SK-N-SH (cell line): ENCODE results near the gene PPEF2. TPM values are rescaled to one million over a fixed set of nuclear protein-coding genes. Genes with fewer than 3 reads are reported as not detected.

ENCODE experiments used
- CTCF ChIA-PET: fragments of 300-600, 350-600 bp; formaldehyde crosslinking; extraction: SDS; loops from one replicate; lab custom pipeline; 2021; lab: Yijun Ruan, JAX
- POLR2A ChIA-PET: fragments of 350-600 bp; sonication (Branson Sonifier 250); formaldehyde crosslinking; extraction: SDS; loops from one replicate; lab custom pipeline; 2020; ENCODE audit warnings: antibody characterized with exemption, inconsistent platforms; lab: Yijun Ruan, JAX
- DNase-seq: peaks from one replicate; pipeline ENCODE4 v3.0.0; 2012
- H2AFZ ChIP-seq: fragments of 200-600 bp; sonication (generic); 2 replicates; pipeline ENCODE4 v1.8.1; 2016; ENCODE audit warnings: antibody characterized with exemption, mild to moderate bottlenecking, low read depth
- H3F3A ChIP-seq: fragments of 200-600 bp; sonication (generic); replicated peaks from 2 replicates; pipeline ENCODE3; 2016; ENCODE audit warnings: antibody characterized with exemption, mild to moderate bottlenecking; ENCODE audit not compliant: insufficient read depth
- H3K27ac ChIP-seq, 2 experiments: fragments of 200-500 bp in 1 of 2; fragments of 200-600 bp in 1 of 2; sonication (Bioruptor generic) in 1 of 2; sonication (generic), shearing (Covaris generic) in 1 of 2; 2 replicates each; pipeline versions ENCODE4 v1.5.1 to v1.6.1; 2014 to 2016; ENCODE audit warnings: low read depth in 2 of 2, inconsistent platforms in 1 of 2, low read length in 1 of 2, mild to moderate bottlenecking in 1 of 2, mixed read lengths in 1 of 2
- H3K27me3 ChIP-seq: fragments of 200-600 bp; sonication (generic), shearing (Covaris generic); 2 replicates; pipeline ENCODE4 v1.6.1; 2016; ENCODE audit warnings: mixed run types; ENCODE audit not compliant: insufficient read depth
- H3K36me3 ChIP-seq, 2 experiments: fragments of 200-500 bp in 1 of 2; fragments of 200-600 bp in 1 of 2; sonication (Bioruptor generic) in 1 of 2; sonication (generic) in 1 of 2; replicated peaks in 1 of 2; 2 replicates each; pipeline versions ENCODE3 to v1.5.1; 2014 to 2016; ENCODE audit warnings: low read length in 1 of 2, mild to moderate bottlenecking in 1 of 2; ENCODE audit not compliant: insufficient read depth in 2 of 2, control insufficient read depth in 1 of 2
- H3K4me1 ChIP-seq, 2 experiments: fragments of 200-500 bp in 1 of 2; fragments of 200-600 bp in 1 of 2; sonication (Bioruptor generic) in 1 of 2; sonication (generic), shearing (Covaris generic) in 1 of 2; 2 replicates each; pipeline versions ENCODE4 v1.5.1 to v1.6.1; 2014 to 2016; ENCODE audit warnings: low read depth in 1 of 2, low read length in 1 of 2, mixed run types in 1 of 2; ENCODE audit not compliant: insufficient read depth in 2 of 2, control insufficient read depth in 1 of 2
- H3K4me2 ChIP-seq: fragments of 200-600 bp; sonication (generic), shearing (Covaris generic); 2 replicates; pipeline ENCODE4 v1.6.1; 2017; ENCODE audit warnings: mixed run types
- H3K4me3 ChIP-seq, 2 experiments: fragments of 200-500 bp in 1 of 2; fragments of 200-600 bp in 1 of 2; sonication (Bioruptor generic) in 1 of 2; sonication (generic), shearing (Covaris generic) in 1 of 2; 2 replicates each; pipeline versions ENCODE4 v1.5.1 to v1.8.1; 2014 to 2016; ENCODE audit warnings: low read depth in 2 of 2, inconsistent platforms in 1 of 2, low read length in 1 of 2, mild to moderate bottlenecking in 1 of 2, mixed read lengths in 1 of 2, moderate library complexity in 1 of 2
- H3K79me2 ChIP-seq: fragments of 200-600 bp; sonication (generic); 2 replicates; pipeline ENCODE4 v1.8.1; 2017; ENCODE audit warnings: mild to moderate bottlenecking; ENCODE audit not compliant: insufficient read depth
- H3K9ac ChIP-seq: fragments of 200-600 bp; sonication (generic); 2 replicates; pipeline ENCODE4 v1.6.1; 2017; ENCODE audit warnings: mixed run types
- H3K9me2 ChIP-seq: fragments of 200-600 bp; sonication (generic); 2 replicates; pipeline ENCODE4 v1.6.1; 2017; ENCODE audit warnings: mixed run types
- H3K9me3 ChIP-seq: fragments of 200-600 bp; sonication (generic); 2 replicates; pipeline ENCODE4 v1.6.1; 2017; ENCODE audit warnings: mixed run types, mild to moderate bottlenecking, moderate library complexity
- H4K20me1 ChIP-seq: fragments of 200-600 bp; sonication (generic); 2 replicates; pipeline ENCODE4 v1.6.1; 2017; ENCODE audit warnings: mild to moderate bottlenecking, mixed run types; ENCODE audit not compliant: insufficient read depth
- ELF1 ChIP-seq: IDR thresholded peaks from 2 replicates; pipeline ENCODE4 v1.4.0; 2012
- EP300 ChIP-seq, 2 experiments: IDR thresholded peaks; 2 replicates each; pipeline versions ENCODE4 v1.4.0 to v1.6.1; 2012; ENCODE audit warnings: borderline replicate concordance in 1 of 2, low read depth in 1 of 2, low read length in 1 of 2
- EZH2phosphoT487 ChIP-seq: fragments of 200-600 bp; sonication (generic); IDR thresholded peaks from 2 replicates; pipeline ENCODE4 v1.6.1; 2017; ENCODE audit warnings: low read depth, mixed run types, mild to moderate bottlenecking, antibody characterized with exemption, moderate library complexity, borderline replicate concordance
- FOSL2 ChIP-seq: IDR thresholded peaks from 2 replicates; pipeline ENCODE4 v1.4.0; 2012; ENCODE audit warnings: low read depth, mild to moderate bottlenecking, moderate library complexity, borderline replicate concordance
- GABPA ChIP-seq: IDR thresholded peaks from 2 replicates; pipeline ENCODE4 v1.4.0; 2012; ENCODE audit warnings: low read depth, mild to moderate bottlenecking
- GATA2 ChIP-seq: sonication (generic); formaldehyde crosslinking; IDR thresholded peaks from 2 replicates; pipeline ENCODE4 v1.5.0; 2020; ENCODE audit warnings: mild to moderate bottlenecking, missing genetic modification reagents
- MEF2A ChIP-seq: IDR thresholded peaks from 2 replicates; pipeline ENCODE4 v1.4.0; 2012; ENCODE audit warnings: low read depth, borderline replicate concordance
- MXI1 ChIP-seq: IDR thresholded peaks from 2 replicates; pipeline ENCODE4 v1.6.1; 2012; ENCODE audit warnings: mild to moderate bottlenecking, low read depth, low read length, improper control_type of control experiment
- NRF1 ChIP-seq: IDR thresholded peaks from 2 replicates; pipeline ENCODE4 v1.6.1; 2012; ENCODE audit warnings: low read depth, mild to moderate bottlenecking, low read length
- POLR2AphosphoS5 ChIP-seq: IDR thresholded peaks from 2 replicates; pipeline ENCODE4 v1.6.1; 2012; ENCODE audit warnings: low read depth, low read length
- RCOR1 ChIP-seq: fragments of 150-350 bp; IDR thresholded peaks from 2 replicates; pipeline ENCODE4 v1.6.1; 2017; ENCODE audit warnings: antibody characterized with exemption, low read length
- RFX5 ChIP-seq: IDR thresholded peaks from 2 replicates; pipeline ENCODE4 v1.6.1; 2012; ENCODE audit warnings: mild to moderate bottlenecking, improper control_type of control experiment, low read length
- RXRA ChIP-seq: IDR thresholded peaks from 2 replicates; pipeline ENCODE4 v1.4.0; 2012; ENCODE audit warnings: low read depth, mild to moderate bottlenecking, borderline replicate concordance
- SIN3A ChIP-seq: IDR thresholded peaks from 2 replicates; pipeline ENCODE4 v1.6.1; 2012; ENCODE audit warnings: low read depth, mild to moderate bottlenecking, low read length, moderate library complexity, borderline replicate concordance
- SMC3 ChIP-seq: IDR thresholded peaks from 2 replicates; pipeline ENCODE4 v1.6.1; 2012; ENCODE audit warnings: low read depth, low read length, improper control_type of control experiment
- TEAD4 ChIP-seq: IDR thresholded peaks from 2 replicates; pipeline ENCODE4 v1.4.0; 2012; ENCODE audit warnings: mild to moderate bottlenecking, borderline replicate concordance; ENCODE audit not compliant: insufficient read depth
- YY1 ChIP-seq: IDR thresholded peaks from 2 replicates; pipeline ENCODE4 v1.4.0; 2012; ENCODE audit warnings: low read depth, mild to moderate bottlenecking
- WGBS: methylation state at CpG from one replicate; pipeline ENCODE4 v1.1.6; 2017; ENCODE audit warnings: low lambda C conversion rate; 5-methylcytosine and 5-hydroxymethylcytosine counted together
- polyA plus RNA-seq, 3 experiments: library from polyadenylated mRNA; depleted of rRNA; stranded (reverse); fragments of >200 nt; gene quantifications; 2 replicates each; pipeline ENCODE4 v1.2.3, GENCODE V29; 2012
- TF ChIP-seq, protein P1 (sequence below): IDR thresholded peaks from 2 replicates; pipeline ENCODE4; 2012
- TF ChIP-seq, protein P2 (sequence below): IDR thresholded peaks from 2 replicates; pipeline ENCODE4 v1.4.0; 2012; ENCODE audit warnings: low read depth
- TF ChIP-seq, protein P3 (sequence below): fragments of 150-350 bp; IDR thresholded peaks from 2 replicates; pipeline ENCODE4 v1.6.1; 2016; ENCODE audit warnings: mild to moderate bottlenecking, low read depth, low read length
- TF ChIP-seq, protein P4 (sequence below): IDR thresholded peaks from 2 replicates; pipeline ENCODE4 v1.4.0; 2012; ENCODE audit warnings: low read depth, borderline replicate concordance

Gene PPEF2
- polyA plus RNA-seq, 1 of the 3 experiments (the other 2 are of a cell fraction): not detected

DNA sequence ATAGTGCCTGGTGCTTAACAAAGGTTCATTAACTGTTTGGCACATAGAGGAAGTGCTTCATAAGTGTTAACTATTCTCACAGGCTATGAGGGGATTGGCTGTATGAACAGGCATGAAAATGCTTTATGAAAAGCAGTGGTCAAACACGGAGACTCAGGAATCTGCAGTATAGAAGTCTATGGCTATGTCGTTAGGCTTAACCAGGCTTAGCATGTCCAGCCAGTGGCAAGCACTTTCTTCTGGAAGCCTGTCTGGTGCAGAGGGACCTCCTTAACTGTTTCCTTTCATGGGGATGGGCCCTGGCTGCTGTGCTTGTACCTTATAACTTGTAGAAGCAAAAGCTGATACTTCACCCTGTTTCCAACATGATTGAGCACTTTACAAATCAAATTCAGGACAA, 78.4 kb downstream of the PPEF2 start (continued):
- TF ChIP-seq SIN3A: no peak
- TF ChIP-seq, protein P1, sequence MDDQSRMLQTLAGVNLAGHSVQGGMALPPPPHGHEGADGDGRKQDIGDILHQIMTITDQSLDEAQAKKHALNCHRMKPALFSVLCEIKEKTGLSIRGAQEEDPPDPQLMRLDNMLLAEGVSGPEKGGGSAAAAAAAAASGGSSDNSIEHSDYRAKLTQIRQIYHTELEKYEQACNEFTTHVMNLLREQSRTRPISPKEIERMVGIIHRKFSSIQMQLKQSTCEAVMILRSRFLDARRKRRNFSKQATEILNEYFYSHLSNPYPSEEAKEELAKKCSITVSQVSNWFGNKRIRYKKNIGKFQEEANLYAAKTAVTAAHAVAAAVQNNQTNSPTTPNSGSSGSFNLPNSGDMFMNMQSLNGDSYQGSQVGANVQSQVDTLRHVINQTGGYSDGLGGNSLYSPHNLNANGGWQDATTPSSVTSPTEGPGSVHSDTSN: no peak
- TF ChIP-seq, protein P2, sequence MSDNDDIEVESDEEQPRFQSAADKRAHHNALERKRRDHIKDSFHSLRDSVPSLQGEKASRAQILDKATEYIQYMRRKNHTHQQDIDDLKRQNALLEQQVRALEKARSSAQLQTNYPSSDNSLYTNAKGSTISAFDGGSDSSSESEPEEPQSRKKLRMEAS: no peak
- no peak for TF ChIP-seq RCOR1
- TF ChIP-seq, protein P3, sequence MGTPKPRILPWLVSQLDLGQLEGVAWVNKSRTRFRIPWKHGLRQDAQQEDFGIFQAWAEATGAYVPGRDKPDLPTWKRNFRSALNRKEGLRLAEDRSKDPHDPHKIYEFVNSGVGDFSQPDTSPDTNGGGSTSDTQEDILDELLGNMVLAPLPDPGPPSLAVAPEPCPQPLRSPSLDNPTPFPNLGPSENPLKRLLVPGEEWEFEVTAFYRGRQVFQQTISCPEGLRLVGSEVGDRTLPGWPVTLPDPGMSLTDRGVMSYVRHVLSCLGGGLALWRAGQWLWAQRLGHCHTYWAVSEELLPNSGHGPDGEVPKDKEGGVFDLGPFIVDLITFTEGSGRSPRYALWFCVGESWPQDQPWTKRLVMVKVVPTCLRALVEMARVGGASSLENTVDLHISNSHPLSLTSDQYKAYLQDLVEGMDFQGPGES: no peak
- no peak for TF ChIP-seq POLR2AphosphoS5
- no peak for TF ChIP-seq FOSL2

DNA sequence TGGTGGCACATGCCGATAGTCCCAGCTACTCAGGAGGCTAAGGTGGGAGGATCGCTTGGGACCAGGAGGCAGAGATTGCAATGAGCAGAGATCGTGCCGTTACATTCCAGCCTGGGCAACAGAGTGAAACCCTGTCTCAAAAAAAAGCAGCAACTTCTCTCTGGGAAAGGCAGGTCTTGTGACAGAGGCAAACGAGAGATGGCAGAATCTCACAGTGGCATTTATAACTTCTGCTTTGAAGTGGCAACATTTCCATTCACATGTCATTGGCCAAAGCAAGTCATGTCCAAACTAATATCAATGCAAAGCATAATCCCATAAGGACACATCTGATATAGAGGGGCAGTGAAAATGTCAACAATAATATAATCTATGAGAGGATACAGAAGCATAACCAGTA, 79.8 kb downstream of the PPEF2 start:
- no peak overlapping the region for H3K4me3 ChIP-seq
- CTCF ChIA-PET: interaction anchor here (1.5 kb wide), 1 partner anchor 22 kb away, joined by 3 read pairs; no protein-coding TSS in a partner anchor
- no peaks in the 10 kb centered on the region for H3K36me3 ChIP-seq
- DNase-seq: no peak
- no peak overlapping the region for H3K9ac ChIP-seq
- 95% methylated on average over 5 of the region's 5 CpGs for WGBS
- H3K79me2 ChIP-seq: no peaks in the 10 kb centered on the region
- peaks cover 11% of the 10 kb centered on the region for H3F3A ChIP-seq
- H3K27ac ChIP-seq: no peak overlapping the region
- no peaks in the 10 kb centered on the region for H4K20me1 ChIP-seq
- POLR2A ChIA-PET: no interaction called here
- H3K4me2 ChIP-seq: no peak overlapping the region
- no peaks in the 10 kb centered on the region for H3K27me3 ChIP-seq
- H3K9me3 ChIP-seq: no peaks in the 10 kb centered on the region
- H3K9me2 ChIP-seq: no peaks in the 10 kb centered on the region
- no peaks in the 10 kb centered on the region for H3K4me1 ChIP-seq
- no peak overlapping the region for H2AFZ ChIP-seq
- TF ChIP-seq FOSL2 (no peak), SMC3 (no peak), POLR2AphosphoS5 (no peak), TEAD4 (no peak), EP300 (IDR thresholded peaks at IDR 0.05; ENCODE audit: borderline replicate concordance in 1 of 2, low read depth in 1 of 2, low read length in 1 of 2) (no peak), NRF1 (no peak), EZH2phosphoT487 (no peak), ELF1 (no peak), GABPA (no peak), RFX5 (no peak), RXRA (no peak), GATA2 (CRISPR knock-in tag) (no peak), MEF2A (no peak), MXI1 (no peak), YY1 (no peak), SIN3A (no peak)
- TF ChIP-seq, protein P1: no peak
- TF ChIP-seq, protein P4, sequence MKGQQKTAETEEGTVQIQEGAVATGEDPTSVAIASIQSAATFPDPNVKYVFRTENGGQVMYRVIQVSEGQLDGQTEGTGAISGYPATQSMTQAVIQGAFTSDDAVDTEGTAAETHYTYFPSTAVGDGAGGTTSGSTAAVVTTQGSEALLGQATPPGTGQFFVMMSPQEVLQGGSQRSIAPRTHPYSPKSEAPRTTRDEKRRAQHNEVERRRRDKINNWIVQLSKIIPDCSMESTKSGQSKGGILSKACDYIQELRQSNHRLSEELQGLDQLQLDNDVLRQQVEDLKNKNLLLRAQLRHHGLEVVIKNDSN: no peak
- TF ChIP-seq, protein P3: no peak
- TF ChIP-seq, protein P2: no peak
